Stimulated activated CD4-positive, alpha-beta T cell treated with anti-CD3 and anti-CD28 coated beads, Interleukin-15, amount 100 ng/mL, for 48 hours (primary cell): ENCODE measurements around the gene RPS26.

Experiments
- DNase-seq, 2 donors: peaks; one replicate each; pipeline ENCODE4 v3.0.0-alpha.2; 2020; ENCODE audit warnings: low read depth in 2 of 2

RPS26 gene

DNA sequence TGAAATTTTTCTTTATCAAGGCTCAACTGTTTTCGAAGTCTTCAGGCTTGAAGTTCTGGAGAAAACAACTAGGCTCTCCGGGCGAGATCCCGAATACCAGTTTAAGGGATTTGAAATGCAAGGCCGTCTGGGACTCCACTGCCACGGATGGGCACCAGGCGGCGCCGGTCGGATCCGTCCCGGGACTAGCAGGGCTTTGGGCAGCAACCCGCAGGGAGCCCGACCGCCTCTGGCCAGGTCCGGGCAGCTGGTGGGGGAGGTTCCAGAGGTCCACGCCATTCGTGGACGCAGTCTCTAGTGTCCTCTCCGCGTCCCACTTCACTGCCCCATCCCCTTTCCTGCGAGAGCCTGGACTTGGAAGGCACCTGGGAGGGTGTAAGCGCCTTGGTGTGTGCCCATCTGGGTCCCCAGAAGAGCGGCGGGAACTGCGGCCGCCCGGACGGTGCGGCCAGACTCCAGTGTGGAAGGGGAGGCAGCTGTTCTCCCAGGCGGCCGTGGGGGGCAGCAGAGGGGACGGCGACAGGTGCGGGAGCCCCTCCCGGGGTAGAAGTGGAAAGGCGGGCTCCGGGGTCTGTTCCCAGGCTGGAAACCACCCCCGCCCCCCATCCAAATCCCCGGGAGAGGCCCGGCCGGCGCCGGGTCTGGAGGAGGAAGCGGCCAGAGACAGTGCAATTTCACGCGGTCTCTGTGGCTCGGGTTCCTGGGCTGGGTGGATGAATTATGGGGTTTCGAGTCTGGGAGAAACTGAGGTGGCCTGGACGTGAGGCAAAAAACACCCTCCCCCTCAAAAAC, 37.4 kb downstream of the RPS26 start:
- peak in 1 of 2 donors; percentile 46 for DNase-seq

DNA sequence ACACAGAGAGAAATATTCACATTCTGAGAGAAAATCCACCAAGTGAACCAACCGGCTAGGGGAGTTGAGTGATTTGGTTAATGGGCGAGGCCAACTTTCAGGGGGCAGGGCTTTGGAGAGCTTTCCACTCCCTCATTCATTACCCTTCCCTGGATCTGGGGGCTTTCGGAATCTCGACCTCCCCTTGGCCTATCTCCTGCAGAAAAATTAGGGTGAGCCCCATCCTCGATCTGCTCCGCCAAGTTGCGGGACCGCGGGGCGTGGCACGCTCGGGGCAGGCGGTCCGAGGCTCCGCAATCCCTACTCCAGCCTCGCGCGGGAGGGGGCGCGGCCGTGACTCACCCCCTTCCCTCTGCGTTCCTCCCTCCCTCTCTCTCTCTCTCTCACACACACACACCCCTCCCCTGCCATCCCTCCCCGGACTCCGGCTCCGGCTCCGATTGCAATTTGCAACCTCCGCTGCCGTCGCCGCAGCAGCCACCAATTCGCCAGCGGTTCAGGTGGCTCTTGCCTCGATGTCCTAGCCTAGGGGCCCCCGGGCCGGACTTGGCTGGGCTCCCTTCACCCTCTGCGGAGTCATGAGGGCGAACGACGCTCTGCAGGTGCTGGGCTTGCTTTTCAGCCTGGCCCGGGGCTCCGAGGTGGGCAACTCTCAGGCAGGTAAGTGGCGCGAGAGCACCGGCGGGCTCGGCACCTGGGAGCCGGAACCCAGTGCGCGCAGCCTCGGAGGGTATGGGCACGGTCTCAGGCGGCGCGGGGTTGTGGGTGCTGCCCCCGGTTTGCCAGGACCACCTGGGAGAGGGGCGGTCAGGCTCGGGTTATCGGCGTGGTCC, 38.2 kb downstream of the RPS26 start, which contains the start of gene ERBB3:
Gene ERBB3 (plus strand): TSS at position 443 of the 833 bp plus-strand sequence. CDS start 136 bp downstream, at position 579.
- DNase-seq = peak; percentile 44 to 69

DNA sequence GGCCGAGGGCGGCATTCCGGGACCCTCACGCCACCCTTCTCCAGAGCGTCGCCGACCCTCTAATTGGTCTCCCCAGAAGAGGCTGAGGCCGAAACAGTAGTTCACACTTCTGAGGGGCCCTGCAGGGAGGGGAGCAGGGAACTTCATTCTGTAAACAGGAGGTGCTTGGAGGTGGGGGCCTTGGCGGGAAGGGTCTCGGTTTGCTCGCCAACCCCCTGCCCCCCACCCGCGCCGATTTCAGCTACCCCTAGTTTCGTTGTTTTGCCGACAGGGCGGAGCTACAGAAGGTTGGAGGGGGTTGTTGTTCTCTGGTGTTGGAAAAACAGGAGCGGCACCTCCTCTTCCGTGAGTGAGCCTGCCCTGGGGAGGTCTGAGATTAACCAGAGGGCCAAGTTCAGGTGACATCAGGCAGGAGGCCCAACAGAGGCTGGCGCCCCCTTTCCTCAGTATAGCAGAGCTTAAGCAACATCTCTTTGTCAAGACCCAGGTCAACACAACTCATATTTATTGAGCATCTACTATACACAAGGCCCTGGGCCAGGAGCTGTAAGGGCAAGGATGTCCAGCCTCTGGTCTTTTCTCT, 38.9 kb downstream of the RPS26 start:
- no peak for DNase-seq

DNA sequence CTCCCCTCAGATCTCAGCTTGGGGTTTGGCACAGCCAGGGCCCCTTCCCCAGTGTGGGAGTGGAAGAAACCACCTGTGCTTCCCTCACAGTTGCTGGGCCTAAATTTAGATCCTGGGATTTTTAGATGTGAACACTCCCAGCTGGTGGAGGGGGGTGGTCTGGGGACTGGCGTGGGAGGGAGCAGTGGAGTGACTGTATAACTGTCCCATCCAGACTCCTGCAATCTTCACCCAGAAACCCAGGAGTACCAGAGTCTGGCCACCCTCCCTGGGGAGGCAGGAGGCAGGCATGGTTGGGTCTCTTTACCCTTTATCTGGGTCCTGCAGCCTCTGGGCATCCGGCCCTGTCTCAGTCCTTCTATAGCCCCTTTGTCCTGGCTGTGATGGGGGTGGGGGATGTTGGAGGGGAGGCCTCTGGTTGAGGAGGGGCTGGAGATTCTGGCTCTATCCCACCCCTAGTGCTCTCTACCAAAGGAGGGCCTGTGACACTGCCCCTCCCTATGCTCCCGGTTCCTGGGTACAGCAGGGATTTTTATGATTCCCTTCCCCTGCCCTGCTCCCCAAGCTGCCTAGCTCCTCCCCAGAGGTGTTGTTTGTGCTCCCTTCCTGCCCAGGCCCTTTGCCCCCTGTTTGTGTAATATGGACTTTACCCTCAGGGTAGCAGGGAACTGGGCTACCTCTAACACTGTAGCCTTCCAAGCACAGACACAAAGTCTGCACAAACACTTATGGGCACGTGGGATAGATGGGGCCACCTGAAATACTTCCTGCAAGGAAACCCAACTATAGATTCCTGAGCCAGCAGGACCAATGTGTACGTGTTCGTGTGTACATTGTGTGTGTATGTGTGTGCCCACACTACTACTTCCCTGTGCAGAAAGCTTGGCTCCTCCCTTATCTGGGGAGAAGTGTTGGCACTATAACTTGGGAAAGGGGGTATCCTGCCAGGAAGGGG, 40.0 kb downstream of the RPS26 start:
- no peak for DNase-seq

DNA sequence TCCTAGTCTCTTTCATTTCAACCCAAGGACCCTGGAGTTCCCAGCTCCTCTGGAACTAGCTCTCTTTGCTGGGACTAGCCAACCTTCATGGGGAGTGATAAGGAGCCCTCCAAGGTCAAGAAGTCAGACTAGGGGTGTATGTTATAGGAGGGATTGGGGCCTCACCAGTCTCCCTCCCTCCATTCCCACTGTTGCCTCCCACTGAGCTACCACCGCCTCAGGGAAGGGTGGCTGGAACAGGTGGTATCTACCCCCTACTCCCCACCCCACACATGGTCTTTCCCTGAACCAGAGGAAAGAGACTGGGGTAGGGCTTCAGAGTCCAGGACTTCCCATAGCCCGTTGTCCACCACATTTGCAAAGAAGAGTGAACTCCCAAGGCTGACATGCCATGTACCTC, 40.7 kb downstream of the RPS26 start:
- DNase-seq = no peak

DNA sequence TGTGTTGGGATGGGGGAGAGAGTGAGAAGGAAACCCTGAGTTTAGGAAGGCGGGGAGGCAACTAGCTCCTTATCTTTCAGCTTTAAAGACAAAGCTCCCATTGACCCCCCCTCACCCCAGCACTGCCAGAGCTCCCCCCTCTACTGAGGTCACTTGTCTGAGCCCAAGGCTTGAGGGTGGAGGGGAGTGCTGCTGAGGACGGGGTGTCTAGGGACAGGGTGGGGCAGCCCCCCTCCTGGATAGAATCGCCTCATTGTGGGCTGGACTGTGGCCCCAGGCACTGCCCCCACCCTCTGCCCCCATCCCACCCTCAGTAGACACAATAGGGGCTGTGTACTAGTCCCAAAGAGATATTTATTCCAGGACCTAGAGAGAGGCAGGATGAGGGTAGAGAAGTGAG, 41.2 kb downstream of the RPS26 start:
- no peak for DNase-seq

DNA sequence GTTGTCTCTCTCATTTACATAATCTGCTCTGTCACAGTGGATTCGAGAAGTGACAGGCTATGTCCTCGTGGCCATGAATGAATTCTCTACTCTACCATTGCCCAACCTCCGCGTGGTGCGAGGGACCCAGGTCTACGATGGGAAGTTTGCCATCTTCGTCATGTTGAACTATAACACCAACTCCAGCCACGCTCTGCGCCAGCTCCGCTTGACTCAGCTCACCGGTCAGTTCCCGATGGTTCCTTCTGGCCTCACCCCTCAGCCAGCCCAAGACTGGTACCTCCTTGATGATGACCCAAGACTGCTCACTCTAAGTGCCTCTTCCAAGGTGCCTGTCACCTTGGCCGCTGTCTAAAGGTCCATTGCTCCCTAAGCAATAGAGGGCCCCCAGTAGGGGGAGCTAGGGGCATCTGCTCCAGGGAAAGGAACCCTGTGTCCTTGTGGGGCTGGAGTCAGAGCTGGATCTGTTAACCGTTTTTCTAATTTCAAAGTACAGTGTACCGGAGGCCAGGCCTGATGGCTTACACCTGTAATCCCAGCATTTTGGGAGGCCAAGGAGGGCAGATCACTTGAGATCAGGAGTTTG, 43.3 kb downstream of the RPS26 start:
- DNase-seq = no peak

DNA sequence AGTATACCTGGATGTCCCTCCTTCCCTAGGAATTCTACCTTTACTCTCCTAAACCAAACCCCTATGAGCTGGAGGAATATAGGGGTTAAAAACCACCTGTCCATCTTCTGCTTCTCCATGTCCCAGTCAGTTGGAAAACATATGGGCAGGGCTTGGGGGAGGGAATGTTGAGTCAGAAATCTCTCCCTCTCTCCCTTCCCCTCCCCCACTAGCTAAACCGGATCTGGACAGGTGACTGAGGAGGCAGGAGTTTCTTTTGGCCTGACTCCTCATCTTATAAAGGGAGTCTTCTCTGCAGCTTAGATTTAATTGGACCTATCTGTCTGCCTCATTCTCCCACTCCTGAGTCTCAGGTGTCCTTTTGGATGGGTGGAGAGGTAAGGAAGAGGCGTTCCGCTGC, 44.4 kb downstream of the RPS26 start:
- DNase-seq = no peak

DNA sequence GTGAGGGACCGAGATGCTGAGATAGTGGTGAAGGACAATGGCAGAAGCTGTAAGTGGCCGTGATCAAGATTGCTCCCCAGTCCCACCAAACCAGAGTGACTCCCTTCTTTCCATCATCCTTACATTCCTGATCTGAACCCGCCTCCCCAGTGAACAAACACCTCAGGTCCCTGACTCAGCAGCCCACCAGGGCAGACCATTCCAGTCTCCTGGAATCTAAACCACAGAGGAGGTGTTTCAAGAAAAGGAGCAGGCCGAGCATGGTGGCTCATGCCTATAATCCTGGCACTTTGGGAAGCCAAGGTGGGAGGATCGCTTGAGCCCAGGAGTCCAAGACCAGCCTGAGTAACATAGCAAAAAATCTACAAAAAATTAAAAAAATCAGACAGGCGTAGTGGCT, 44.9 kb downstream of the RPS26 start:
- DNase-seq = no peak

DNA sequence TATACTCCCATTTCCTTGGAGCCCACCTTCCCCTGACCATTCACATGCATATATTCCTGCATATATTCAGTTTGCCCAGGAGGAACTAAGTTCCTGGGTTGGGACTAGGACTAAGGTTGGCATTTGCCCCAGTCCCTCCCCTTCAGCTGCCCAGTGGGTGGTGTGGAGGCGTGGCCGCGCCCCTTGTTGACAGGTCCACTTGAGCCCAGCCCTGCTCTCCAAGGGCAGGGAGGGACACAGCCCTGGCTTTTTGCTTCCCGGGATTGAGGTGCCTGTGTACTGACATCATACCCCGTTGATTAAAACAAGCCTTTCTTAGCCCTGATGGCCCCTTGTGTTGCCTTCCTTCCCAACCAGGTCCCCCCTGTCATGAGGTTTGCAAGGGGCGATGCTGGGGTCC, 45.5 kb downstream of the RPS26 start:
- DNase-seq = no peak
